ENCODE data around the gene SERGEF.

Gene SERGEF

DNA sequence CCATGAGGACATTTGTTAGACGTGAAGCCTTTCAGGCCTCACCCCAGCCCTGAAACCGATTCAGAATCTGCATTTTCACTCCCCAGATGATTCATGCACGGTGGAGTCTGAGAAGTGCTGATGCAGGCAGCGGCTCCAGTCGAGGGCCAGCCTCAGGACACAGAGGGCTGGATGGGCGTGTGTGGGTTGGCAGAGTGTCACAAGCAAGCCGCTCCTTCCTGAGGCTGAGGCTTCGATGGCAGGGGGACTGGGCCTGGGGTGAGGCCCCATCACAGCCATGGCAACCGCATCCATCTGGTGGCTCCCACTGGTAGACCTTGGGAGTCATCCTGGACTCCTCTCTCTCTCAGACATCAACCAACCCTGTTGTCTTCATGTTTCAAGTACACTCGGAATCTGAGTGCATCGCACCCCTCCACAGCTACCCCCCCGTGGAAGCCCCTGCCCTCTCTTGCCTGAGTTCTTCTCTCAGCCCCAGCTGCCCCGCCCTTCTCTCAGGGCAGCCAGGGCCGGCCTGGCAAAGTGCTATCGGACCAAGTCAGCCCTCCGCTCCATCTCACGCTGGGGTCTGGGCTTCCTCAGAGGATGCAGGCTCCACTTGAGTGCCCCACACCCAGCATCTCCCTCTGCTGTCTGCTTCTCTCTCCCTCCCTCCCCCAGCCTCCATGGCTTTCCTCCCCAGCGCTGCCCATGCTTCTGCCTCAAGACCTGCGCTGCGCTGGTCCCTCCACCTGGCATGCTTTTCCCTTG, 267.6 kb downstream of the SERGEF start:
- TF ChIP-seq, protein P1, sequence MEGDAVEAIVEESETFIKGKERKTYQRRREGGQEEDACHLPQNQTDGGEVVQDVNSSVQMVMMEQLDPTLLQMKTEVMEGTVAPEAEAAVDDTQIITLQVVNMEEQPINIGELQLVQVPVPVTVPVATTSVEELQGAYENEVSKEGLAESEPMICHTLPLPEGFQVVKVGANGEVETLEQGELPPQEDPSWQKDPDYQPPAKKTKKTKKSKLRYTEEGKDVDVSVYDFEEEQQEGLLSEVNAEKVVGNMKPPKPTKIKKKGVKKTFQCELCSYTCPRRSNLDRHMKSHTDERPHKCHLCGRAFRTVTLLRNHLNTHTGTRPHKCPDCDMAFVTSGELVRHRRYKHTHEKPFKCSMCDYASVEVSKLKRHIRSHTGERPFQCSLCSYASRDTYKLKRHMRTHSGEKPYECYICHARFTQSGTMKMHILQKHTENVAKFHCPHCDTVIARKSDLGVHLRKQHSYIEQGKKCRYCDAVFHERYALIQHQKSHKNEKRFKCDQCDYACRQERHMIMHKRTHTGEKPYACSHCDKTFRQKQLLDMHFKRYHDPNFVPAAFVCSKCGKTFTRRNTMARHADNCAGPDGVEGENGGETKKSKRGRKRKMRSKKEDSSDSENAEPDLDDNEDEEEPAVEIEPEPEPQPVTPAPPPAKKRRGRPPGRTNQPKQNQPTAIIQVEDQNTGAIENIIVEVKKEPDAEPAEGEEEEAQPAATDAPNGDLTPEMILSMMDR (IDR thresholded peaks at IDR 0.05; ENCODE audit: insufficient read depth, low read length, poor library complexity, severe bottlenecking), result no peak
- Histone ChIP-seq H3K27me3 (replicated peaks; ENCODE audit: control insufficient read depth, insufficient read depth, low read length) (peaks cover 4% of the 10 kb centered on the region), H3K36me3 (ENCODE audit: control insufficient read depth, insufficient read depth, low read length) (no peaks in the 10 kb centered on the region), H3K4me3 (replicated peaks; ENCODE audit: low read depth, low read length) (no peak overlapping the region)
- no peak for DNase-seq (ENCODE audit: extremely low read depth, insufficient read length)

GRCh38 chr11:17744151-17744940, 268.5 kb downstream of the SERGEF start:
- Histone ChIP-seq H3K4me3 (replicated peaks; ENCODE audit: low read depth, low read length) (no peak overlapping the region), H3K36me3 (ENCODE audit: control insufficient read depth, insufficient read depth, low read length) (no peaks in the 10 kb centered on the region), H3K27me3 (replicated peaks; ENCODE audit: control insufficient read depth, insufficient read depth, low read length) (peaks cover 4% of the 10 kb centered on the region)
- DNase-seq (ENCODE audit: extremely low read depth, insufficient read length), result no peak
- TF ChIP-seq, protein P1 (IDR thresholded peaks at IDR 0.05; ENCODE audit: insufficient read depth, low read length, poor library complexity, severe bottlenecking), result no peak

DNA sequence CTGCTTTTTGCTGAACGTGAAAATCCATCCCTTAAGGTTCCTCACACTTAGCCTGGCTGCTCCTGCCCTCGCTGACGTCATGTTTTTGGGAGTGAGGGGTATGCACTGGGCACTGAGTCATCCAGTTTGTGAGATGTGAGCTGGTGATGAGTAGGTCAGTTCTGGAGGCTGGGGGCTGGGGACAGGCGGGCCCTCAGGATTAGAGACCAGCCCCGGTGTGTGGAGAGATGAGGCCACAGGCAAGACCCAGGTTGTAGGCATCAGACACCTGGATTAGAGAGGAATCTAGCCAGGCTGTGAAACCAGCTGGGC, 269.1 kb downstream of the SERGEF start:
- DNase-seq (ENCODE audit: extremely low read depth, insufficient read length), result no peak
- H3K36me3 ChIP-seq (ENCODE audit: control insufficient read depth, insufficient read depth, low read length), result no peaks in the 10 kb centered on the region
- H3K27me3 ChIP-seq (replicated peaks; ENCODE audit: control insufficient read depth, insufficient read depth, low read length), result peaks cover 2% of the 10 kb centered on the region
- no peak overlapping the region for H3K4me3 ChIP-seq (replicated peaks; ENCODE audit: low read depth, low read length)
- TF ChIP-seq, protein P1 (IDR thresholded peaks at IDR 0.05; ENCODE audit: insufficient read depth, low read length, poor library complexity, severe bottlenecking), result no peak

DNA sequence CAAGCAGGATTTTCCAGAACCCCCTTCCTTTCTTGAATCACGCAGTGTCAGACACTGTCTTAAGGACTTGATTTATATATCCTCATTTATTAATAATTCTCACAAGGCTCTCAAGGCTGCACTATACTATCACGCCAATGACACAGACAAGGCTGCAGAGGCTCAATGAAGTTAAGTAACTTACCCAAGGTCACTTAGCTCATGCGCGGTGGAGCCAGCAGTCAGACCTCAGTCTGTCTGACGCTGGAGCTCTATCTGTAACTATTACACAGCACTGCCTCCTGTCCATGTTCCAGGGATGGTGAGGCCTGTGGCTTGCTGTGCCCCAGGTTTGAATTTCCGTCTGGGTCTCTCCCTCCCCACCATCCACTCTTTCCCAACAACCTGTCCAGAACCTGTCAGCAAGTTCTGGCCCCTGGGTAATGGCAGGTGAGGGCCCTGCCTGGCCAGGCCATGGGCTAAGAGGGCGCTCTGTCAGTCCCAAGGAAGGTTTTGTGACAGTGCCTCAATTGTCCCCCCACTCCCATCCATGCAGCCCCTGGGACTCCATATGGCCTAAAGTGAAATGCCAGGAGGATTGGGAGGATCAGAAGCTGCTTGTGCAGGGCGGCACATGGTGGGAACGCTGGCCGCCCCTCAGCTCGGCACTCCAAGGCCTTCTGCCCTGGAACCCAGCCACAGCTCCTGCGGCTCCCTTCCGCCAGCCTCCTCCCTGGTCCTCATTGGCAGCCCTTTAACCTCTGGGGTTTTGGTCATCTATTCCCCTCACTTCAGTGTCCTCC, 269.6 kb downstream of the SERGEF start:
- TF ChIP-seq, protein P1 (IDR thresholded peaks at IDR 0.05; ENCODE audit: insufficient read depth, low read length, poor library complexity, severe bottlenecking), result no peak
- H3K36me3 ChIP-seq (ENCODE audit: control insufficient read depth, insufficient read depth, low read length), result no peaks in the 10 kb centered on the region
- no peak for DNase-seq (ENCODE audit: extremely low read depth, insufficient read length)
- H3K27me3 ChIP-seq (replicated peaks; ENCODE audit: control insufficient read depth, insufficient read depth, low read length), result peaks cover 2% of the 10 kb centered on the region
- H3K4me3 ChIP-seq (replicated peaks; ENCODE audit: low read depth, low read length), result no peak overlapping the region

- TF ChIP-seq, protein P1 (IDR thresholded peaks at IDR 0.05; ENCODE audit: insufficient read depth, low read length, poor library complexity, severe bottlenecking), result no peak
- peaks cover 2% of the 10 kb centered on the region for H3K27me3 ChIP-seq (replicated peaks; ENCODE audit: control insufficient read depth, insufficient read depth, low read length)
- no peaks in the 10 kb centered on the region for H3K36me3 ChIP-seq (ENCODE audit: control insufficient read depth, insufficient read depth, low read length)
- DNase-seq (ENCODE audit: extremely low read depth, insufficient read length), result no peak
- no peak overlapping the region for H3K4me3 ChIP-seq (replicated peaks; ENCODE audit: low read depth, low read length)
These were observed 270.8 kb downstream of the SERGEF start for GRCh38 chr11:17742019-17742418.
